HEK293T (cell line): ENCODE results near the gene VNN1.

Experiments
- ARNT ChIP-seq: fragments of 450-650 bp; IDR thresholded peaks from 2 replicates; pipeline ENCODE4 v1.6.1; 2017; ENCODE audit warnings: mild to moderate bottlenecking
- BHLHE40 ChIP-seq: fragments of 450-650 bp; IDR thresholded peaks from 2 replicates; pipeline ENCODE4 v1.6.1; 2016; ENCODE audit warnings: mild to moderate bottlenecking, moderate library complexity, borderline replicate concordance
- CTBP1 ChIP-seq: fragments of 450-650 bp; IDR thresholded peaks from 2 replicates; pipeline ENCODE4 v1.6.1; 2016; ENCODE audit warnings: borderline replicate concordance
- ELF4 ChIP-seq: fragments of 450-650 bp; IDR thresholded peaks from 2 replicates; pipeline ENCODE4 v1.6.1; 2017; ENCODE audit warnings: antibody characterized with exemption
- FOXK2 ChIP-seq: fragments of 450-650 bp; IDR thresholded peaks from 2 replicates; pipeline ENCODE4 v1.6.1; 2016; ENCODE audit warnings: mild to moderate bottlenecking
- FOXM1 ChIP-seq: fragments of 450-650 bp; IDR thresholded peaks from 2 replicates; pipeline ENCODE4 v1.6.1; 2017; ENCODE audit warnings: mild to moderate bottlenecking, borderline replicate concordance
- L3MBTL2 ChIP-seq: fragments of 450-650 bp; conservative IDR thresholded peaks from 2 replicates; pipeline ENCODE4 v1.6.1; 2016; ENCODE audit warnings: mild to moderate bottlenecking
- NFRKB ChIP-seq: fragments of 450-650 bp; IDR thresholded peaks from 2 replicates; pipeline ENCODE4 v1.6.1; 2016; ENCODE audit warnings: mild to moderate bottlenecking, moderate library complexity
- SP1 ChIP-seq: fragments of 450-650 bp; IDR thresholded peaks from 2 replicates; pipeline ENCODE4 v1.6.1; 2017
- TARDBP ChIP-seq: fragments of 450-650 bp; IDR thresholded peaks from 2 replicates; pipeline ENCODE4 v1.6.1; 2016
- ZNF384 ChIP-seq: fragments of 450-650 bp; IDR thresholded peaks from 2 replicates; pipeline ENCODE4 v1.6.1; 2016

- TF ChIP-seq ZNF384, result no peak
- TF ChIP-seq ARNT, result no peak
- no peak for TF ChIP-seq FOXK2
- TF ChIP-seq FOXM1, result no peak
- TF ChIP-seq BHLHE40, result no peak
- TF ChIP-seq CTBP1, result no peak
- no peak for TF ChIP-seq ELF4
- TF ChIP-seq TARDBP, result no peak
- TF ChIP-seq SP1, result no peak
- no peak for TF ChIP-seq NFRKB
- no peak for TF ChIP-seq L3MBTL2
Measured at GRCh38 chr6:132725947-132726607, 12.2 kb upstream of the VNN1 start.
